GM23248 (cell line): ENCODE results near the gene RALGPS1.

Source experiments
- EZH2 ChIP-seq: fragments of 200-600 bp; sonication (generic); IDR thresholded peaks from 2 replicates; pipeline ENCODE4 v1.6.1; 2018; ENCODE audit warnings: antibody characterized with exemption, mild to moderate bottlenecking; ENCODE audit not compliant: insufficient read depth, poor library complexity, severe bottlenecking
- EZH2phosphoT487 ChIP-seq: fragments of 200-600 bp; sonication (generic); IDR thresholded peaks from 2 replicates; pipeline ENCODE4 v1.6.1; 2018; ENCODE audit warnings: antibody characterized with exemption, moderate library complexity, mild to moderate bottlenecking, low read depth; ENCODE audit not compliant: insufficient read depth

DNA sequence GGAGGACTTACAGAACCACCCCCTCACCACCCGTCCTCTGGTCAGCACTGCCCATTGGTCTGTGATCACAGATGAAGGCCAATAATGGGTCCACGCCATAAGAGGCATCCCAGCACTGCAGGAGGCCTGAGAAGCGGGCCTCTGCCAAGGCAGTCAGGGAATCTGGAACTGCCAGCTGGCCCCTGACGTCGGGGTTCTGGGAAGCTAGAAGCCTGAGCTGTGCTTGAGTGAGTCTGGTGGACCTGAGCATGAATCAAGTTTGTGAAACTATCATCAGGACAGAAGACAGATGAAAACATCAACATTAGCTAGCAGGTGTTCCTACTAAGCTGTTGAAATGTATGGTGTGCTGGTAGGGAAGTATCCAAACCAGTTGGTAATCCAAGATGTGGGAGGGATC, 200.0 kb downstream of the RALGPS1 start:
- no peak for TF ChIP-seq EZH2phosphoT487
- no peak for TF ChIP-seq EZH2
